Urothelium cell line (cell line): ENCODE results near the gene SEPTIN3.
"Not testable (repeated sequence)": the region's sequence is repeated elsewhere in the genome, so short reads cannot be mapped to it uniquely, and the experiment has no call there.

ENCODE experiments used
- DNase-seq: peaks from one replicate; pipeline ENCODE4 v3.0.0; 2011; ENCODE audit warnings: low spot score, mixed read lengths
- FAIRE-seq: peaks from 2 replicates; lab custom pipeline; 2011; peaks lifted over from hg19 to GRCh38; lab: Jason Lieb, UNC

The SEPTIN3 gene

DNA sequence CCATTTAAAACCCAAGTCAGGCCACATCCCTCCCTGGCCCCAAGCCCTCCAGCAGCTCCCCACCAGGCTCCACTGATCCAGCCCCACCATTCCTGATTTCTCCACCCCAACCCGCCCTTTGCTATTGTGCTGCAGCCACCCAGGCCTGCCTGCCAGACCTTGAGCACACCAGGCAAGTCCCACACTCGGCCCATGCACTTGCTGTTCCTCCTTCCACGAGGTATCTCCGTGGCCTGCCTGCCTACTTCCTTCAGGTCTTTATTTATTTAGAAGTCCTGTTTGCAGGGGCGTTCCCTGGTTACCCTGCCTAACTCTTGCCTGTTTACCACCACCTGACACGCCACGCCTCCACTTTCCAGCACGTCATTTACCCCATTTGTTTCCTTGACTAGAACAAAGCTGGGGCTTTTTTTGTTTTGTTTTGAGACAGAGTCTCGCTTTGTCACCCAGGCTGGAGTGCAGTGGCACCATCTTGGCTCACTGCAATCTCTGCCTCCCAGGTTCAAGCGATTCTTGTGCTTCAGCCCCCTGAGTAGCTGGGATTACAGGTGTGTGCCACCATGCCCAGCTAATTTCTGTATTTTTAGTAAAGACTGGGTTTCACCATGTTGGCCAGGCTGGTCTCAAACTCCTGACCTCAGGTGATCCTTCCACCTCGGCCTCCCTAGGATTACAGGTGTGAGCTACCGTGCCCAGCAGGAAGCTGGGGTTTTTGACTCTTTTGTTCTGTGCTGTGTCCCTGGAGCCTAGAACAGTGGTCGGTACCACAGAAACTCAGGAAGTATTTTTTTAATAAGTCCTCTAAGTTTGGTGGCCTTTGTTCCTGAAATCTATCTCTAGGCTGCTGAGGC is 29.0 kb upstream of the SEPTIN3 start:
- no peak for FAIRE-seq
- no peak for DNase-seq

DNA sequence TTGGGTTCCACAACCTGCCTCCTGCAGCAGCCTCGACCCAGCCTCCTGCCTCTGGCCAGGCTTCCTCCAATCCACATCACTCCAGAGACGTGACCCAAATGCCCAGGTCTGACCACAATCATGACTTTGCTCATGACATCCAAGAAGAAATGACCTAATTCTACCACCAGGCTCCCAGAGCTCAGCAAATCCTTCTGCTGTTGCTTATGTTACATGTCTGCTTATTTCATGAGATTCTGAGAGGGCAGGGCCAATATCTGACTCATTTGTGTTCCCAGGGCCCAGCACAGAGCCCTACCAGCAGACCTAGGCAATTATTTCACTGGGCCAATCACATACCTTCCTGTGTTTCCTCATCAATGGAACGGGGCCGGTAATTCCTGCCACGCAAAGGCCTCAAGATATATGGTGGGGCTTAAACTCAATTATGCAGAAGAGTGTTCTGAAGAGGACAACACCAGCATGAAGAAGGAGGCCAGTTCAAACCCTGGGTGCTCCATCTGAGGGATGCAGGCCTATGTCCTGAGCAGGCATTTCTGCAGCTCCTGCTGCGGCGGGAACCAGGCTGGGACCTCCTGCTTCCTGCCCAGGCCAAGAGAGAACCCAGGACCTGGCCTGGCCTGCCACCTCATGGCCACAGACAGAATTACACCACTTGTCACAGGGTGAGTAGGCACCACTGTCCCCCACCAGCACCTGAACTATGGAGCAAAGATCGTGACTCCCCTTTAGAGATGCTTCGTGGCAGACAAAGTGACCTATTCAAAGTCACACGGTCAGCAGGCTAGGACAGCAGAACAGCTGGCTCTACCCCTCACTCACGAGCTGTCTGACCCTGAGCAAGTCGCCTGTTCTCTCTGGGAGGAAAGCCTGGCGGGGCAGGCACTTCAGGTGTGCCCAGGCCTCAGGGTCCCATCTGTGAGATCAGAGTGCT is 28.1 kb upstream of the SEPTIN3 start:
- DNase-seq (peak; percentile 82), FAIRE-seq (peak; percentile 94)

DNA sequence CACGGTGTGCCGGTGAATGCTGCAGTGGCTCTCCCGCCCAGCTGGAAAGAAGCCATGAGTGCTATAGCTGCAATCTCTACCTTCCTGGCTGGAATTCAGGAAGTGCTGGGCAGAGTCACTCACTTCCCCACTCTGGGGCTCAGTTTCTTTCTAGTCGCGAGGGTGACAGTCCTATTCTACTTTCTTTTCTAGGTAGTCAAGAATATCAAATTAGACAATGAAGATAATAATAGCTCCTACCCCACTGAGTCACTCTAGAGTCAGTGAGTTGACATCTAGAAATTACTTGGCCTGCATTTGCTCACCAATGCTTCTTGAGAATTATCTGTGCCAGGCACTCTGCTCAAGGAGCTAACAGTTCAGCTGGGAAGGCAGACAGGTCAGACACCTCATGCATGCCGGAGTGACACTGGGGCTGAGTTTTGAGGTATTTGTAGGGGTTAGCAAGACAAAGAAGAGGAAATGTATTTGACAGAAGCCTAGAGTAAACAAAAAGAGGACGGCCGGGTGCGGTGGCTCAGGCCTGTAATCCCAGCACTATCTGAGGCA is 25.5 kb upstream of the SEPTIN3 start:
- FAIRE-seq (no peak), DNase-seq (no peak)

- peak; percentile 95 for FAIRE-seq
- peak; percentile 98 for DNase-seq
These were observed 22.4 kb upstream of the SEPTIN3 start, which contains the start of gene CENPM for GRCh38 chr22:41946629-41947423. CENPM (minus strand) TSS chr22:41947152; CDS start chr22:41947076, 76 bp downstream.

- FAIRE-seq (no peak), DNase-seq (no peak)
These were observed 21.7 kb upstream of the SEPTIN3 start for GRCh38 chr22:41947424-41948080.

GRCh38 chr22:41948142-41948541 is 21.1 kb upstream of the SEPTIN3 start:
- no peak for FAIRE-seq
- no peak for DNase-seq

GRCh38 chr22:41948928-41949296 is 20.3 kb upstream of the SEPTIN3 start:
- DNase-seq, FAIRE-seq: not testable (repeated sequence)

- DNase-seq (no peak), FAIRE-seq (no peak)
These were observed 19.8 kb upstream of the SEPTIN3 start for GRCh38 chr22:41949297-41949965.

GRCh38 chr22:41951898-41952474 is 17.3 kb upstream of the SEPTIN3 start, which contains the start of gene SMIM45:
SMIM45 (plus strand) TSS chr22:41952150.
- FAIRE-seq: no peak

DNA sequence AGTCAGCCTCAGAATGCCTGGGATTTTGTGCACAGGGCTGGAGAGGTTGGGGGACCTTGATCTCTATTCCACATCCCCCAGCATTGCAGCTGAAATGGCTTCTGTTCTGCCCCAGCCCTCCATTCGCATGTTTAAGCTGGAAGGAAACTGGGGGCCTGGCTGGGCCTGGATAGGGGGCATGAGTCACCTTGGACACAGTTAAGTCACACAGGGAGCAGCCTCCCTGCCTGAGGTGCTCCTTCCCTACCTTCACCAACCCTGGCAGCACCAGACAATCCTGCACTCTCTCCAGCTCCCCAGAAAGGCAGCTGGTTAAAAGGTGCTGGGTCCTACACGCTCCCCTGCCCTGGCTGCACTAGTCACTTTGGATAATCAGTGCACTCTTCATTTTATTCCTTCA is 16.5 kb upstream of the SEPTIN3 start:
- FAIRE-seq: no peak

More at GRCh38 chr22:41951898-41952474, 17.3 kb upstream of the SEPTIN3 start, which contains the start of gene SMIM45:
- DNase-seq: no peak

DNA sequence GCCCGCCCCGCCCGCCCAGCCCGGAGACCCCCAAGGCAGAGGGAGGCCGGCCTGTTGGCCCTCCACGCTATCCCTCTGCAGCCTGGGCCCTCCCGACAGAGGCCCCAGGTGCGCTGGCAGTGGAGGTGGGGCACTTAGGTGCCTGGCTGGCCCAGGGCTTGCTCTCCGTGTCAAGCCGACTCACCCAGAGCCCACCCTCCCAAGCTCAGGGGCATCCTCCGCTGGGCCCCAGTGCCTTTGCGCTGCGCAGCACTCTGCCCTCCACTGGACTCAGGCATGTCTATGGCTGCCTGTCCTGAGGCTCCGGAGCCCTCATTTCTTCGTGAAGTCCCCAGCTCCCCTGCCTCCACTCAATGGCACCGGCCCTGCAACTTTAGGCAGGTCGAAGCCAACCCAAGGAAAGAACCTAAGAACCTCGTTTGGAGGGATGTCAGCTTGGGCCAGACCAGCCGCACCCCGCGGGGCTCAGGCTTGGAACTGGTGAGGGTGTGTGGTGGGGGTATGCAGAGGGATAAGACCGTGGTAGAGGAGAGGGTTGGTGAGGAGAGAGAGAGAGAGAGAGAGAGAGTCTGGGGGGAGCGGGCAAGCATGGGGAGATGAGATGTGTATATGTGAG is 11.2 kb upstream of the SEPTIN3 start:
- DNase-seq (no peak), FAIRE-seq (no peak)

More for the DNA sequence above, 16.5 kb upstream of the SEPTIN3 start:
- DNase-seq: no peak

GRCh38 chr22:41963453-41964111 is 5.7 kb upstream of the SEPTIN3 start:
- no peak for DNase-seq
- FAIRE-seq: no peak

DNA sequence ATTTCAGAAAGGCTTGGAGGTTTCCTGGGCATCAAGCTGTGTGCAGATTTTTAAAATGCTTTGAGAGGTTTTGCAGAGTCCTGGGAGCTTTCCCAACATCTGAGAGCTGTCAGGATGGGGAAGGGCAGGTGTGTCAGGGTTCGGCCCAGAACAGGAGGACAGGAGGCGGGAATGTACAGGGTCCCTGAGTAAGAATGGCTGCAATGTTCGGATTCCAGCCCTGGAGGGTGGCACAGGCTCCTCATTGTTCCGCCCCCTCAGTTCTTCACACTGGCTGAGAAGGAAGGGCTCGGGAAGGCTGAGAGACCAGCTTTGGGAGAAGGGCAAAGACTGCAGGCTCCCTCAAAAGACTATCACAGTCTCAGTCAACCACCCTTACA is 5.1 kb upstream of the SEPTIN3 start:
- FAIRE-seq (no peak), DNase-seq (no peak)

- DNase-seq: no peak
- no peak for FAIRE-seq
These were observed 3.0 kb upstream of the SEPTIN3 start for GRCh38 chr22:41966225-41966606.

DNA sequence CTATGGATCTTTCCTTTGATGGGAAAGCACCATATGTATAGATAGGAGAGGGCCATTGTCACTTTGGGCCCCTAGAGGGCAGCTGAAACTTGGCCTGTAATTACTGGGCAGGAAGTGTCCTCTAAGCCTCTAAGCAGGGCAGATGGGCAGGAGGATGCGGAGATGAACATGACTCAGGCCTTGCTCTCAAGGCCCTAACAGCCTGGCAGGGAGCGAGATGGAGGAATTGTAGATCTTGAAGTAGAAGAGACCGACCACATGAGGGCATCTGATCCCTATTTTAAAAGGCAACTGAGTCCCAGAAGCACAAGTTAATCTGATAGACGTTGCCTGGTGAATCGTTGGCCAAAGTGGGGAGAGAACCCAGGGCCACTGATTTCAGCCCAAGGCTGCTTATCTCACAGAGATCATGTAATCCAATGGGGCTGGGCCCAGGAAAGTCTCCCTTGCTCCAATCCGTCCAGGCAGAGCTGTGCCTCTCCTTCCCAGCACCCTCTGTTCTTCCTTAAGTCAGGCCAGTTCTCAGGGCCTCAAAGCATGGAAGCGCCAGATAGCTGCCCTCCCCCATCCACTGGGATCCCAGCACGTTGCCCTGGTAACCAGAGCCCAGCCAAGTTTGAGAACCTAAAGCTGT is 2.5 kb upstream of the SEPTIN3 start:
- no peak for FAIRE-seq

GRCh38 chr22:41968601-41969000 is 642 bp upstream of the SEPTIN3 start:
- DNase-seq (no peak), FAIRE-seq (no peak)

More for the DNA sequence above, 2.5 kb upstream of the SEPTIN3 start:
- no peak for DNase-seq

DNA sequence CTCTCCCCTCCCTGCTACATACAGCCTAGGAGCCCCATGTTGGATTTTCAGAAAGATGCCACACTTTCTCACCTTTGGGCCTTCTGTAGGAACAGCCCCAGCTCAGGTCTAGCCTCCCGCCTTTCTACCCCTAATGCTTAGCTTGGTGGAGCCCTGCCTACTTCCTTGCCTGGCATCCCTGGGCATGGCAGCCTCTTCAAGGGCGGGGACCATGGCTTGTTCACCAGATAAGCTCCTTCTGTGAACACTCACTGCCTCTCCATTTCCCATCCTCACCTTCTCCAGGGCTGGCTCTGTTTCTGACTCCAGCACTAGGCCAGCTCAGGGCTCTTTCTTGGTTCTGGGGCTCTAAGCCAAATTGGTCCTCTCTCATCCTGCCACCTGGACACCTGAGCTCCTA is 1.4 kb downstream of the SEPTIN3 start:
- no peak for DNase-seq
- no peak for FAIRE-seq
